ENCODE data around the gene SLC12A4.
A peak's percentile ranks its signal among the peaks of the same experiment; 100 is the strongest.

DNA sequence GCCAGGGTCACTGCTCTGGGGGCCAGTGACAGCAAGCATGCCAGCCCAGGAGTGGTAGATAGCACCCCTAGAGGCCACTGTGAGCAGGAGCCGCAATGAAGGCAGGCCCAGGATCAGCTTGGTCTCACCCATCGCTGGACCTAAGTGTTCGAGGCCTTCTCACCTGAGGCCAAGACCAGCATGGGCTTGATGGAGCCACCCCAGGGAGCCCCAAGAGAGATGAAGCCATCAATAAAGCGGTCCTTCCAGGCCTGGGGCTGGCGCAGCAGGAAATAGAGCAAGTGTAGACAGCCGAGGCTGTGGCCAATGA lies 26.3 kb downstream of the SLC12A4 start:
- TF ChIP-seq CTCF (IDR thresholded peaks at IDR 0.05) (peak; percentile 39 to 70 (median 60)), POLR2A (IDR thresholded peaks at IDR 0.05) (no peak), EP300 (IDR thresholded peaks at IDR 0.05) (no peak)

Measured in tibial nerve (tissue), 4 donors.